Choroid plexus epithelial cell (primary cell): Measurements from ENCODE around the gene SLC22A5.

ENCODE experiments used
- DNase-seq: peaks from one replicate; pipeline ENCODE4 v3.0.0-alpha.2; 2010; ENCODE audit warnings: low read depth
- H3K4me3 ChIP-seq: 2 replicates; pipeline ENCODE4 v1.5.1; 2011; ENCODE audit warnings: low read depth, mild to moderate bottlenecking, control low read depth, low read length, moderate library complexity
- TF ChIP-seq, protein P1 (sequence below): conservative IDR thresholded peaks from 2 replicates; pipeline ENCODE4 v1.5.1; 2011; ENCODE audit warnings: low read depth, mild to moderate bottlenecking, control low read depth, inconsistent platforms, low read length, moderate library complexity

The SLC22A5 gene

DNA sequence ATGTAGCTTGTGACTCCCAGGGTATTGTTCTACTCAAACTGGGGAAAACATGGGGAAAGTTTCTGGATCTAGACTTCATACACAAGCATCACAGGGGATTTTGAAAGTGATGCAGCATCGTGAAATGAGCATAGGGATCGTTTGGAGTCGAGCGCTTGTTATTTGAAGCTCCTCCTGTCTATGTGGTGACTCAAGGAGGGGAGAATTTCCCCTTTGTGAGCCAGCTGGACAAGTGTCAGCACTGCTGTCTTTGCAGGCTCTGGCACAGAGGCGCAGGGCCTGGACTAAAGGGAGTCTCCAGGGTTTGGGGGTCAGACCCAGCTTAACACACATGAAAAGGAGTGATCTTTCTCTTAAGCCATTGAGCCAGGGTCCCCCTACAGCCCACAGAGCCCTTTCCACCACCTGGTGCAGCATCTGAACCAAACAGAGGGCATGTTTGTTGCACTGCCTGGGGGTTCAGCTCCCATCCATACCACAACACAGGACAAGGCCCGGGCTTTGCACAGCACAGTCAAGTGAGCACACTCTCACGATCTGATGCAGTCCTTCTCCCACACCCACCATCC lies 70.1 kb downstream of the SLC22A5 start:
- H3K4me3 ChIP-seq, result no peak overlapping the region
- DNase-seq, result peak; percentile 89
- TF ChIP-seq, protein P1, sequence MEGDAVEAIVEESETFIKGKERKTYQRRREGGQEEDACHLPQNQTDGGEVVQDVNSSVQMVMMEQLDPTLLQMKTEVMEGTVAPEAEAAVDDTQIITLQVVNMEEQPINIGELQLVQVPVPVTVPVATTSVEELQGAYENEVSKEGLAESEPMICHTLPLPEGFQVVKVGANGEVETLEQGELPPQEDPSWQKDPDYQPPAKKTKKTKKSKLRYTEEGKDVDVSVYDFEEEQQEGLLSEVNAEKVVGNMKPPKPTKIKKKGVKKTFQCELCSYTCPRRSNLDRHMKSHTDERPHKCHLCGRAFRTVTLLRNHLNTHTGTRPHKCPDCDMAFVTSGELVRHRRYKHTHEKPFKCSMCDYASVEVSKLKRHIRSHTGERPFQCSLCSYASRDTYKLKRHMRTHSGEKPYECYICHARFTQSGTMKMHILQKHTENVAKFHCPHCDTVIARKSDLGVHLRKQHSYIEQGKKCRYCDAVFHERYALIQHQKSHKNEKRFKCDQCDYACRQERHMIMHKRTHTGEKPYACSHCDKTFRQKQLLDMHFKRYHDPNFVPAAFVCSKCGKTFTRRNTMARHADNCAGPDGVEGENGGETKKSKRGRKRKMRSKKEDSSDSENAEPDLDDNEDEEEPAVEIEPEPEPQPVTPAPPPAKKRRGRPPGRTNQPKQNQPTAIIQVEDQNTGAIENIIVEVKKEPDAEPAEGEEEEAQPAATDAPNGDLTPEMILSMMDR, result no peak

DNA sequence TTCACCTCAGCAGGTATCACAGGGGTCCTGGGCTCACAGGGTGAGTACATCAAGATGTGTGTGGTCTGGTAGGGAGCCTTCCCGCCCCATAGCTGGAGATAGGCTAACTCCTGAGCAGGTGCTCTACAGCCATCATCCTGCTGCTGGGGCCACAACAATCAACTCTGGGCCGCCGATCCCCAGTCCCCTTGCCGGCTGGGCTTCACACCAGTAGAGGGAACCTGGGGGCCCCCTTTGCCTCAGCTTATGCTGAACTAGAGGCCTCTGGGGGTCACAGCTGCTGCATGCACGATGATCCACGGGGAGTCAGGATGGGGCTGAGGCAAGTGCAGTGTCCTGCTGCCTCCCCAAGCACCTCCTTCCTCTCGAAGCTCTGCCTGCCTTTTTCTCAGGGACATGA lies 74.6 kb downstream of the SLC22A5 start:
- DNase-seq, result no peak
- TF ChIP-seq, protein P1, result no peak
- no peak overlapping the region for H3K4me3 ChIP-seq
